HG02981 (cell line): ENCODE results near the gene ACSS1.

ENCODE experiments used
- ATAC-seq: cut with Tn5 transposase; IDR thresholded peaks from one replicate; pipeline ENCODE4 v1.9.1; 2021; ENCODE audit warnings: mild to moderate bottlenecking, moderate library complexity; ENCODE audit not compliant: unreplicated experiment

ACSS1 gene

GRCh38 chr20:25033265-25033923 lies 24.5 kb downstream of the ACSS1 start:
- no peak for ATAC-seq

GRCh38 chr20:25032478-25033264 lies 25.3 kb downstream of the ACSS1 start:
- no peak for ATAC-seq

- ATAC-seq = no peak
Observed at GRCh38 chr20:25032065-25032477, 25.9 kb downstream of the ACSS1 start.

GRCh38 chr20:25031241-25031640 lies 26.7 kb downstream of the ACSS1 start:
- ATAC-seq = no peak

- no peak for ATAC-seq
Observed at GRCh38 chr20:25030649-25031207, 27.2 kb downstream of the ACSS1 start.

- ATAC-seq = no peak
Observed at GRCh38 chr20:25030007-25030648, 27.8 kb downstream of the ACSS1 start.

- no peak for ATAC-seq
Observed at GRCh38 chr20:25025986-25026605, 31.8 kb downstream of the ACSS1 start.

- ATAC-seq = no peak
Observed at GRCh38 chr20:25025091-25025861, 32.7 kb downstream of the ACSS1 start.

- no peak for ATAC-seq
Observed at GRCh38 chr20:25024171-25024570, 33.8 kb downstream of the ACSS1 start.

GRCh38 chr20:25023356-25023755 lies 34.6 kb downstream of the ACSS1 start:
- no peak for ATAC-seq

GRCh38 chr20:25022680-25023079 lies 35.3 kb downstream of the ACSS1 start:
- no peak for ATAC-seq

GRCh38 chr20:25021336-25021735 lies 36.6 kb downstream of the ACSS1 start:
- ATAC-seq = no peak

- no peak for ATAC-seq
Observed at GRCh38 chr20:25020901-25021301, 37.0 kb downstream of the ACSS1 start.

GRCh38 chr20:25020345-25020744 lies 37.6 kb downstream of the ACSS1 start:
- ATAC-seq = no peak

- ATAC-seq = no peak
Observed at GRCh38 chr20:25019381-25020155, 38.4 kb downstream of the ACSS1 start.

- ATAC-seq = no peak
Observed at GRCh38 chr20:25018841-25019240, 39.1 kb downstream of the ACSS1 start.

GRCh38 chr20:25018425-25018824 lies 39.5 kb downstream of the ACSS1 start:
- no peak for ATAC-seq

GRCh38 chr20:25017257-25017803 lies 40.6 kb downstream of the ACSS1 start:
- ATAC-seq = no peak

GRCh38 chr20:25016471-25016870 lies 41.5 kb downstream of the ACSS1 start:
- no peak for ATAC-seq
